Esophagus squamous epithelium (tissue), 5 donors: ENCODE data around the gene XYLT2. TPM values are rescaled to one million over a fixed set of nuclear protein-coding genes. Genes with fewer than 3 reads are reported as not detected.

ENCODE experiments used
- DNase-seq: peaks from one replicate; lab custom pipeline; 2025; lab: John Stamatoyannopoulos, UW
- H3K27ac ChIP-seq, 4 donors: fragments of 200-600 bp; sonication (generic); one replicate each; pipeline ENCODE4 v1.5.1; 2016 to 2019; ENCODE audit warnings: mild to moderate bottlenecking in 1 of 4
- H3K27me3 ChIP-seq, 4 donors: fragments of 200-600 bp; sonication (generic); 1 replicate in 3 of 4; 2 replicates in 1 of 4; pipeline versions ENCODE4 v1.5.1 to v1.6.0; 2017 to 2021; ENCODE audit warnings: antibody characterized with exemption in 1 of 4
- H3K36me3 ChIP-seq, 3 donors: fragments of 200-600 bp; sonication (generic); one replicate each; pipeline ENCODE4 v1.5.1; 2016 to 2019
- H3K4me1 ChIP-seq, 3 donors: fragments of 200-600 bp; sonication (generic); one replicate each; pipeline ENCODE4 v1.5.1; 2017 to 2019
- H3K4me3 ChIP-seq, 4 donors: fragments of 200-600 bp; sonication (generic); 1 replicate in 3 of 4; 2 replicates in 1 of 4; pipeline ENCODE4 v1.5.1; 2016 to 2019; ENCODE audit warnings: mild to moderate bottlenecking in 2 of 4, moderate library complexity in 1 of 4
- H3K9me3 ChIP-seq, 3 donors: fragments of 200-600 bp; sonication (generic); one replicate each; pipeline ENCODE4 v1.5.1; 2016 to 2019
- POLR2A ChIP-seq, 4 donors: fragments of 450-650 bp; IDR thresholded peaks; one replicate each; pipeline ENCODE4 v1.6.1; 2017; ENCODE audit warnings: antibody characterized with exemption in 4 of 4, mild to moderate bottlenecking in 4 of 4, moderate library complexity in 3 of 4
- WGBS, 2 donors: methylation state at CpG; one replicate each; pipeline ENCODE4 v1.1.5; 2018; 5-methylcytosine and 5-hydroxymethylcytosine counted together
- intact Hi-C: fragments of 100-400 bp; cut with DNase I; formaldehyde crosslinking; loops from one replicate; pipeline ENCODE4 v1.15.0; 2022
- total RNA-seq, 4 donors: library from RNA; depleted of rRNA; stranded (reverse); fragments of >200 nt; gene quantifications; one replicate each; pipeline ENCODE4 v1.1.0, GENCODE V29; 2016
- TF ChIP-seq, protein P1 (sequence below), 6 experiments: fragments of 450-650 bp in 4 of 6; fragments of 200-600 bp in 2 of 6; sonication (generic) in 2 of 6; IDR thresholded peaks; one replicate each; pipeline ENCODE4 v1.5.1; 2016 to 2019; ENCODE audit warnings: antibody characterized with exemption in 6 of 6, mild to moderate bottlenecking in 4 of 6, moderate library complexity in 4 of 6
- donor health status: DM: yes; HTN: yes; CAD: no.

XYLT2 gene
- total RNA-seq, 4 donors from 2014 or later: 10.0 to 17.5 (median 13.5) TPM

DNA sequence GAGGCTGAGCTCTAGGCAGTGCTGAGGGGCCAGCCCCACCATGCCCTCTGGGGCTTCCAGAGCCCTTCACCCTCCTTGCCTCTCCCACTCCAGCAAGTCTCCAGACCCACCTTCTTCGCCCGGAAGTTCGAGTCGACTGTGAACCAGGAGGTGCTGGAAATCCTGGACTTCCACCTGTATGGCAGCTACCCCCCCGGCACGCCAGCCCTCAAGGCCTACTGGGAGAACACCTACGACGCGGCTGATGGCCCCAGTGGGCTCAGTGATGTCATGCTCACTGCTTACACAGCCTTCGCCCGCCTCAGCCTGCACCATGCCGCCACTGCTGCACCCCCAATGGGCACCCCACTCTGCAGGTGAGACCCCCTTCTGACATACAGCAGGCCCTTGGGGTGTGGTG, 10.5 kb downstream of the XYLT2 start:
- H3K27ac ChIP-seq: no peak overlapping the region

DNA sequence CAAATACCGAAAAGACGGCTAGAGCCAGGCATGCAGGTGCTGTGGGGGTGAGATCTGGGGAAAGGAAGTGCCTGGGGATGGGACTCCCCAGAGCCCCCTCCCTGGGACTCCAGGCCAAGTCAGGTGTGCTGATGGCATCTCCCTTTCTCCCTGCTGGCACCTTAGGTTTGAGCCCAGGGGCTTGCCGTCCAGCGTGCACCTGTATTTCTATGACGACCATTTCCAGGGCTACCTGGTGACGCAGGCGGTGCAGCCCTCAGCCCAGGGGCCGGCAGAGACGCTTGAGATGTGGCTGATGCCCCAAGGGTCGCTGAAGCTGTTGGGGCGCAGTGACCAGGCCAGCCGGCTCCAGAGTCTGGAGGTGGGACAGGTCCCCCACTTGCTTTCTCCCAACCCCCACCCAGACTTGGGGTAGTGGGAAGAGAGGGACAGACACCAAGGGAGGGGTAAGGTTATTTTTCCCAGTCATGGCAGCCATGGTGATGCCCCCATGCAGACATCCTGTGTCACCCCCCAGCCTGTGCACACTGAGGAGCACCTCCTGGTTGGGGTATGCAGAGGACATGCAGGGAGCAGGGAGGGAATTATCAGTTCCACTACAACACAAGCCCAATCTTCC, 11.1 kb downstream of the XYLT2 start:
- Histone ChIP-seq H3K27me3 (no peaks in the 10 kb centered on the region), H3K36me3 (peaks cover 15 to 96% (median 42%) of the 10 kb centered on the region in 3 donors), H3K4me1 (peaks cover 0 to 2% (median 0%) of the 10 kb centered on the region in 3 donors), H3K27ac (no peak overlapping the region), H3K4me3 (no peak overlapping the region), H3K9me3 (no peaks in the 10 kb centered on the region)
- 93 to 100% methylated on average over 3 to 6 of the region's 12 CpGs for WGBS, 2 donors
- DNase-seq: no peak
- TF ChIP-seq, protein P1, sequence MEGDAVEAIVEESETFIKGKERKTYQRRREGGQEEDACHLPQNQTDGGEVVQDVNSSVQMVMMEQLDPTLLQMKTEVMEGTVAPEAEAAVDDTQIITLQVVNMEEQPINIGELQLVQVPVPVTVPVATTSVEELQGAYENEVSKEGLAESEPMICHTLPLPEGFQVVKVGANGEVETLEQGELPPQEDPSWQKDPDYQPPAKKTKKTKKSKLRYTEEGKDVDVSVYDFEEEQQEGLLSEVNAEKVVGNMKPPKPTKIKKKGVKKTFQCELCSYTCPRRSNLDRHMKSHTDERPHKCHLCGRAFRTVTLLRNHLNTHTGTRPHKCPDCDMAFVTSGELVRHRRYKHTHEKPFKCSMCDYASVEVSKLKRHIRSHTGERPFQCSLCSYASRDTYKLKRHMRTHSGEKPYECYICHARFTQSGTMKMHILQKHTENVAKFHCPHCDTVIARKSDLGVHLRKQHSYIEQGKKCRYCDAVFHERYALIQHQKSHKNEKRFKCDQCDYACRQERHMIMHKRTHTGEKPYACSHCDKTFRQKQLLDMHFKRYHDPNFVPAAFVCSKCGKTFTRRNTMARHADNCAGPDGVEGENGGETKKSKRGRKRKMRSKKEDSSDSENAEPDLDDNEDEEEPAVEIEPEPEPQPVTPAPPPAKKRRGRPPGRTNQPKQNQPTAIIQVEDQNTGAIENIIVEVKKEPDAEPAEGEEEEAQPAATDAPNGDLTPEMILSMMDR (IDR thresholded peaks at IDR 0.05): no peak
- no peak for TF ChIP-seq POLR2A (IDR thresholded peaks at IDR 0.05)
- intact Hi-C loops: no loop called here

More for the DNA sequence above, 10.5 kb downstream of the XYLT2 start:
- 87% methylated on average over 6 of the region's 12 CpGs; no CpG with 5 or more reads in 1 of the 2 donors for WGBS, 2 donors
- Histone ChIP-seq H3K9me3 (no peaks in the 10 kb centered on the region), H3K27me3 (no peaks in the 10 kb centered on the region), H3K36me3 (peaks cover 15 to 97% (median 42%) of the 10 kb centered on the region in 3 donors), H3K4me3 (no peak overlapping the region), H3K4me1 (no peaks in the 10 kb centered on the region)
- intact Hi-C loops: no loop called here
- TF ChIP-seq, protein P1 (IDR thresholded peaks at IDR 0.05): no peak
- TF ChIP-seq POLR2A (IDR thresholded peaks at IDR 0.05): no peak
- no peak for DNase-seq

DNA sequence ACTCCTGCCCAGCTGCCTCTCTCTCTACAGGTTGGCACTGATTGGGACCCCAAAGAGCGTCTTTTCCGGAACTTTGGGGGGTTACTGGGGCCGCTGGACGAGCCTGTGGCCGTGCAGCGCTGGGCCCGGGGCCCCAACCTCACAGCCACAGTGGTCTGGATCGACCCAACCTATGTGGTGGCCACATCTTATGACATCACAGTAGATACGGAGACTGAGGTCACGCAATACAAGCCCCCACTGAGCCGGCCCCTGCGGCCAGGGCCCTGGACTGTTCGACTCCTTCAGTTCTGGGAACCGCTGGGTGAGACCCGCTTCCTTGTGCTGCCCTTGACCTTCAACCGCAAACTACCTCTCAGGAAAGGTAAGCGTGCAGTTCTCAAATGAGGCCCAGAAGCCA, 12.3 kb downstream of the XYLT2 start:
- Histone ChIP-seq H3K36me3 (peaks cover 15 to 84% (median 42%) of the 10 kb centered on the region in 3 donors), H3K27me3 (no peaks in the 10 kb centered on the region), H3K27ac (no peak overlapping the region), H3K4me1 (peaks cover 0 to 14% (median 5%) of the 10 kb centered on the region in 3 donors), H3K9me3 (no peaks in the 10 kb centered on the region), H3K4me3 (no peak overlapping the region)
- 97% methylated on average over 6 of the region's 17 CpGs; no CpG with 5 or more reads in 1 of the 2 donors for WGBS, 2 donors
- TF ChIP-seq, protein P1 (IDR thresholded peaks at IDR 0.05): no peak
- TF ChIP-seq POLR2A (IDR thresholded peaks at IDR 0.05): no peak
- no peak for DNase-seq
- intact Hi-C loops: no loop called here

DNA sequence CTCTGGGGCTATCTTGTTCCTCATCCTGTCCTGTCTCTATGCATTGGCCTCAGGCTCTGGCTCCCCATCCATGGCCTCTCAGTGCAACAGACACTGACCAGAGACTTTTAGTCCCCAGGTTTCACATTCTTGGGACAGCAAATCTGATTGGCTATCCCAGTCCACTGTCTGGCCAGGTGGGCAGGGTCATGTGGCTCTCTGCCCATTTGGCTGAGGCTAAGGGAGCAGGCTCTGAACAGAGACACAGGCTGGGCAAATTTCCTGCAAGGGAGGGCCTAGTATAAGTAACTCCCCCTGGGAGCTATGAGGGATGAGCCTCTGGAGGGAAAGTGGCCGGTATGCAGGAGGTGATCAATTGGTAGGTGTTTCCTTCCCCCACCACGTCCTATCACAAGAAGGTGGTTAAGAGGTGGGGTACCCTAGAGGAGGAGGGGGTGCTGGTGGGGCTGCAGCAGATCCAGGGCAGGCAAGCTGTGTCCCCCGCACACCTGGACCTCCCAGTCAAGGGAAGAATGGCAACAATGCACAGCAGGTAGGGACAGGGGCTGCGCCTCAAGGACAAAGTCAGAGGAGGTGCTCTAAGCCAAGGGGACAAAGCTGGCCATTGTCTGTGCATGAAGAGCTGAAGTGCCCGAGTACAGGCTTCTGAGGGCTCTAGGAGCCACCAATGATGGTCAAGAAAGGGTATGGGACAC, 13.2 kb downstream of the XYLT2 start:
- H3K4me1 ChIP-seq: peaks cover 0 to 24% (median 5%) of the 10 kb centered on the region in 3 donors
- no peaks in the 10 kb centered on the region for H3K9me3 ChIP-seq
- TF ChIP-seq, protein P1 (IDR thresholded peaks at IDR 0.05): no peak
- TF ChIP-seq POLR2A (IDR thresholded peaks at IDR 0.05): no peak
- H3K27ac ChIP-seq: no peak overlapping the region
- H3K36me3 ChIP-seq: peaks cover 15 to 74% (median 42%) of the 10 kb centered on the region in 3 donors
- no peaks in the 10 kb centered on the region for H3K27me3 ChIP-seq
- no peak for DNase-seq
- no peak overlapping the region for H3K4me3 ChIP-seq
- intact Hi-C loops: no loop called here
- WGBS, 2 donors: 70 to 74% methylated on average over 4 to 5 of the region's 5 CpGs

DNA sequence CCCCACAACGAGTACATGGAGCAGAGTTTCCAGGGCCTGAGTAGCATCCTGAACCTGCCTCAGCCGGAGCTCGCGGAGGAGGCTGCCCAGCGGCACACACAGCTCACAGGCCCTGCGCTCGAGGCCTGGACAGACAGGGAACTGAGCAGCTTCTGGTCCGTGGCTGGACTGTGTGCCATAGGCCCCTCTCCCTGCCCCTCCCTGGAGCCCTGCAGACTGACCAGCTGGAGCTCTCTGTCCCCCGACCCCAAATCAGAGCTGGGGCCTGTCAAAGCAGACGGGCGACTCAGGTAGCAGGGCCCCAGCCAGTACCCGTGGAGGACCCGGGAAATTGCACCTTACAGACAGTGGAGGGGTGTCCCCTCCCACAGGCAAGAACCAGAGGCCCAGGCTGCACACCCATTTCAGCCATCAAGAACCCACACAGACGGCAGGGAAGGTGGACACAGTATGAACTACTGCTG, 14.1 kb downstream of the XYLT2 start:
- WGBS, 2 donors: 66 to 74% methylated on average over 3 of the region's 14 CpGs
- Histone ChIP-seq H3K36me3 (peaks cover 12 to 73% (median 35%) of the 10 kb centered on the region in 3 donors), H3K27ac (no peak overlapping the region), H3K4me1 (peaks cover 0 to 27% (median 5%) of the 10 kb centered on the region in 3 donors), H3K4me3 (no peak overlapping the region), H3K9me3 (no peaks in the 10 kb centered on the region), H3K27me3 (no peaks in the 10 kb centered on the region)
- intact Hi-C loops: no loop called here
- DNase-seq: no peak
- TF ChIP-seq, protein P1 (IDR thresholded peaks at IDR 0.05): no peak
- no peak for TF ChIP-seq POLR2A (IDR thresholded peaks at IDR 0.05)
